ENCODE data around the gene CABP1.
"Not testable (repeated sequence)": the region's sequence is repeated elsewhere in the genome, so short reads cannot be mapped to it uniquely, and the experiment has no call there.

CABP1 gene

GRCh38 chr12:120598674-120599463 lies 41.6 kb upstream of the CABP1 start:
- DNase-seq (ENCODE audit: low spot score) = peak; percentile 54
- in situ Hi-C loops (cut with MboI; ENCODE audit: low sequenced_read_pairs, unreplicated experiment) = loop anchor here (10.0 kb wide), 1 partner anchor 116 kb away; the partner anchor contains the start of gene UNC119B
- TF ChIP-seq CTCF (IDR thresholded peaks at IDR 0.05; ENCODE audit: borderline replicate concordance, control extremely low read depth, extremely low read depth, insufficient read depth, missing control alignments) = no peak

- TF ChIP-seq CTCF (IDR thresholded peaks at IDR 0.05; ENCODE audit: borderline replicate concordance, control extremely low read depth, extremely low read depth, insufficient read depth, missing control alignments) = no peak
- no peak for DNase-seq (ENCODE audit: low spot score)
- in situ Hi-C loops (cut with MboI; ENCODE audit: low sequenced_read_pairs, unreplicated experiment) = loop anchor here (10.0 kb wide), 1 partner anchor 115 kb away; the partner anchor contains the start of gene UNC119B
Measured at GRCh38 chr12:120599672-120600552, 40.5 kb upstream of the CABP1 start.

DNA sequence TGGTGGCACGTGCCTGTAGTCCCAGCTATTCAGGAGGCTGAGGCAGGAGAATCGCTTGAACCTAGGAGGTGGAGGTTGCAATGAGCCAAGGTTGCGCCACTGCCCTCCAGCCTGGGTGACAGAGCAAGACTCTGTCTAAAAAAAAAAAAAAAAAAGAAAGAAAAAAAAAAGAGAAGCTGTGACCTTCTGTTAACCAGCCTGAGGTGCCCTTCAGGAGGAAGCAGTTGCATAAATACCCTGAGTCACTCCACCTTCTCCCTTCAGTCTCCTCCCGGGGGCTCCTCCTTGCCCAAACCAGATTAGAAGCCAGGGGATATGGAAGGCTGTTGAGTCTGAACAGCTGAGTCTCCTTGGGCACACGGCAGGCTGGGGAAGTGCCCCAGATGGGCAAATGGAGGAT lies 38.0 kb upstream of the CABP1 start:
- in situ Hi-C loops (cut with MboI; ENCODE audit: low sequenced_read_pairs, unreplicated experiment); DNase-seq (ENCODE audit: low spot score): not testable (repeated sequence)

- in situ Hi-C loops (cut with MboI; ENCODE audit: low sequenced_read_pairs, unreplicated experiment) = no loop called here
Measured at GRCh38 chr12:120610560-120610959, 29.9 kb upstream of the CABP1 start.

GRCh38 chr12:120611534-120611933 lies 28.9 kb upstream of the CABP1 start:
- in situ Hi-C loops (cut with MboI; ENCODE audit: low sequenced_read_pairs, unreplicated experiment); DNase-seq (ENCODE audit: low spot score): not testable (repeated sequence)

More at GRCh38 chr12:120610560-120610959, 29.9 kb upstream of the CABP1 start:
- DNase-seq (ENCODE audit: low spot score) = no peak
- TF ChIP-seq CTCF (IDR thresholded peaks at IDR 0.05; ENCODE audit: borderline replicate concordance, control extremely low read depth, extremely low read depth, insufficient read depth, missing control alignments) = no peak

- in situ Hi-C loops (cut with MboI; ENCODE audit: low sequenced_read_pairs, unreplicated experiment) = no loop called here
- TF ChIP-seq CTCF (IDR thresholded peaks at IDR 0.05; ENCODE audit: borderline replicate concordance, control extremely low read depth, extremely low read depth, insufficient read depth, missing control alignments) = no peak
- no peak for DNase-seq (ENCODE audit: low spot score)
Measured at GRCh38 chr12:120614848-120615247, 25.6 kb upstream of the CABP1 start.

- DNase-seq (ENCODE audit: low spot score); in situ Hi-C loops (cut with MboI; ENCODE audit: low sequenced_read_pairs, unreplicated experiment): not testable (repeated sequence)
Measured at GRCh38 chr12:120617193-120617592, 23.2 kb upstream of the CABP1 start.

DNA sequence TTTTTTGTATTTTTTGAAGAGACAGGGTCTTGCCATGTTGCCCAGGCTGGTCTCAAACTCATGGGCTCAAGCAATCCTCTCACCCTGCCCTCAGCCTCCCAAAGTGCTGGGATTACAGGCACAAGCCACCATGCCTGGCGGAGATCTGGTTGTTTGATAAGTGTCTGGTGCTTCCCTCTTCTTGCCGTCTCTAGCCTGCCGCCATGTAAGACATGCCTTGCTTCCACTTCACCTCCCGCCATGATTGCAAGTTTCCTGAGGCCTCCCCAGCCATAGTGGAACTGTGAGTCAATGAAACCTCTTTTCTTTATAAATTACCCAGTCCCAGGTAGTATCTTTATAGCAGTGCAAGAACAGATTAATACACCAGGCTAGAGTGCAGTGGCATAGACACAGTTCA lies 22.7 kb upstream of the CABP1 start:
- in situ Hi-C loops (cut with MboI; ENCODE audit: low sequenced_read_pairs, unreplicated experiment); DNase-seq (ENCODE audit: low spot score): not testable (repeated sequence)
